HG02840 (cell line): ENCODE results near the gene GALNT18.

Experiments used
- ATAC-seq: cut with Tn5 transposase; IDR thresholded peaks from one replicate; pipeline ENCODE4 v1.9.1; 2021; ENCODE audit warnings: mild to moderate bottlenecking, moderate library complexity, moderate number of reproducible peaks; ENCODE audit not compliant: unreplicated experiment, low FRiP score

GALNT18 gene

DNA sequence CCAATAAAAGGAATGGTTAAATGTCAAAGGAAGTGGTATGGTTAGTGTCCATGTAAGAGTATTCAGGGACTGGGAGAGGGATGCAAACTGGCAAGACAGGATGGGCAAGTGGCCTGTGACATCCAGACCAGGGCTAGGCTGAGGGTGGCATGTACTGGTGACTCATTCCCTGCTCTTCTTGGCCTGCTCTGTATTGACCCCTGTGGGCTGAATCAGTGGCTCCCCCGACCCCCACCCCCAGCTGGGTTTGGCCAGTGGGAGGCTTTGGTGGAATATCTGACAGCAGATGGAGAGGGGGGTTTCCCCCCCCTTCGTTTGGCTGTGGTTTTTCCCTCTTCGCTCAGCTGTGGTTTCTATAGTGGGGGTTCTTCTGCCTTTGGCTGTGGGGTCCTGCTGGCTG lies 356.5 kb downstream of the GALNT18 start:
- ATAC-seq = no peak

DNA sequence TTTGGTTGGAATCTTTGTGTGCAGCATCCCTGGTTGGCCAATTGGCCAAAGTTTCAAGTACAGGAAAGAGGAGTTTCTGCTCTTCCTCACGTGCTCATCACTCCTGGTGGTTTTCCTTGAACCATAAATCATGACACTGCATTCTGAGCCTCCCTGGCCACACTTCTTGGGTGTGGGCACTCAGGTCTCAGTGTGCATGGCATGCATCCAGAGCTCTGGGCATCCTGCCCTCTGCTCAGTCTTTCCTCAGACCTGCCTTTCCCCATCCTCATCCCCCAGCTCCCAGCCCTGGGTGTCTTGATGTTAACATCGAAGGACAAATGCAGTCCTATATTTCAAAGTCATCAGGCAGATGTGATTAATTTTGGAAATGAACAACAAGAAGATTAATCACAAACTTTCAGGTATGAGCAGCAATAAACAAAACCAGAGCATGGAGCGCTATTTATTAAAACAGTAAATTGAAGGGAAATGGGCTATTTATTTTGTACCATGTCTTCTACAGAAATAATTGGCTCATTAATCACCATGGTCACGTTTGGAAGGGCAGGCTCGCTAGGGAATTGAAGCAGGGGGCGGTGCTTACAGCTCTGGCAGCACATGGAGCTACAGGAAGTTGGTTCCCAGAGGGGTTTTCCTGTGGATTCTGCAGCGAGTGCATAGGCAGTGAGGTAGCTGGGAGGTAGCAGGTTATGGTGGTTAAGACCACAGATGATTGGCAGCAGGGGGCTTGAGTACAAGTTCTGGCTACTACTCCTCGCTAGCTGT lies 358.4 kb downstream of the GALNT18 start:
- ATAC-seq = no peak

DNA sequence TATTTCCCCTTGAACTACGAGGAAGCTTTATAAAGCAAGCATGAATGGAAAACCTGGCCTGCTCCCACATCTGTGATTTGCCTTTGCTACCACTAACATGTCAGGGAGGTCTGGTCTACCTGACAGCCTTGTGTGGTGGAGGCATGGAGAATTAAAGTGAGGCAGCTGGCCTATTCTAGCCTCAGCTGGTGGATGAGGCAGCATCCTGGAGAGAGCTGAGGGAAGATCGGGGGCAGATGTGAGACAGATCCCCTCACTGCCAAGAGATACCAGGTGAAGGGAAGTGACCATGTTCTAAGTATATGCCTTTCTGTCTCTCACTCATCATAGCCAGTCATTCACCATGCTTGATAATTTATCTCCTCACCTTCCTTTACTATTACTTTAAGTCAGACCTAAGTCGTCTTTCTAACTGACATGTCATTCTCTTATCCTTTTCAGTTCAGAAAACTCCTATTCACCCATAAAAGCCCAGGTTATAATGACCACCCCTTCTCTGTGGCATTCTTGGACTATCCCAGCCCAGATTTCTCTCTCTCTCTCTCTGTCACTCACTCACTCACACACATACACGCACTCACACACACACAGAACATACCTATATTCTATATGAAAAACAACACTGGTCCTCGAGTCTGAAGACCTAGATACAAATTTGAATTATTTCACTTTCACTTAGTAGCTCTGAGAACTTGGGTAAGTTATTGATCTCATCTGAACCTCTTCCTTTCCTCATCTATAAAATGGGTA lies 359.5 kb downstream of the GALNT18 start:
- no peak for ATAC-seq

DNA sequence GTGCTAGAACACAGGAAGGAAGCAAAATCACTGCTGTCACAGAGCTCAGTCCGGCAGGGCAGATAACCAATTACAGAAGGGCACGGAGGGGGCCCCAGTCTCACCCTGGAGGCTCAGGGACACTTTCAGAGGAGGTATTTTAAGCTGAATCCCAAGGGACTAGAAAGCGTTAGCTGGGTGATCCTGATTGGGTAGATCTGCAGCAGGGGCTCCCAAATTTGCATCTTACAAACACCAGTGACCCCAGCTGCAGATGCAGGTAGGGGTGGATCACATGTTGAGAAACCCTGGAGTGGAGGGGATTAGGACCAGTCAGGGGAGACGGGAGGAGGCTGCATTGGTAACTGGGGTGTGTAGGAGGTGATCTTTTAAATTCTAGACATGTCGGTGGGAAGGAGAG lies 360.2 kb downstream of the GALNT18 start:
- no peak for ATAC-seq

DNA sequence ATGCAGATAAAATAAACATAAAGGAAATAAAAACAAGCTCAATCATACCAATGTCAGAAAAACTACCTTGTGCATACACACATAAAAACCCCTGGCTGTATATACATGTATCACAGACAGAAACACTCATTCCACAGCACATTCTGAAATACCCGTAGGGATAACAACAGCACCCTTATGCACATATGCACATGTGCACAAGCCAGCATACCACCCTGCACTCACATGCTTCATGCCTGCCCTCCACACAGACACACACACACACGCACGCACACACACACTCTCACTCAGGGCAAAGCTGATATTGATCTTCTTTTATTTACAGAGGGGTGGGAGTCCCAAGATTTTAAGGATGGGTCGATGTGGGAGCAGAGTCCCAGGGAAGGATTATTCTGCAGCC lies 360.9 kb downstream of the GALNT18 start:
- no peak for ATAC-seq

DNA sequence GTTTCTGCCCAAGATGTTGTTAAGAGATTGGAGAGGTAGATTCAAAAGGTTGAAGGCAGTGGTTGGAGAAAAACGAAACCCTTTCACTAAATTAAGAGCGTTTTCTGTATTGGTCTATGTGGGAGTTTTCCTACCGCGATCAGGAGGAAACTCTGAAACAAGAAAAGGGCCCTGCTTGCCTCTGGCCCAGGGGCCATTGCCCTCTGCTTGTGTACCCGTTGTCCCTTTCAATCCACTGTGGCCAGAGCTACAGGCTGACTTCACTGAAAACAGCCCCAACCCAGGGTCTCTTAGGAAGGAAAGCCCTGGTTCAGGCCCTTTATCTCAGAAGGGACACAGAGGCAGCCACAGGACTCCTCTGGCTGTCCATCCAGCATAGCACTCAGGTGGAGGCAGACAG lies 367.8 kb downstream of the GALNT18 start:
- ATAC-seq = no peak

DNA sequence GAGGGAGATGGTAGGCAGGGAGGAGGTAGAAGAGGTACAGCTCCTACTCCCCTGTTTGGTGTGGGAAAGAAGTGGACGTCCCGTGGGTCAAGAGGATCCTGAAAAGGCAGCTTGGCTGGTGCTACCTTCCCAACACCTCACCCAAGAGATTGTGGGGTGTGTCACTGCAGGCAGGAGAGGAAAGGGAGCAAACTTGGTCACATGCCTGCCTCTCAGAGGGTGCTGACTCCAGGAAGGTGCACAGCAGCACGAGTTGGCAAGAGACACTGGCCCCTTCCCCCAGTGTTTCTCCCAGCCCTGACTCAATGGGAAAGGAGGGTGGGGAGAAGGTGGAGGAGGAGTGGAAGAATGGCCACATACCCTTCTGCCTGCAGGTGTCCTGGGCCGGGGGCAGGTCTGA lies 368.3 kb downstream of the GALNT18 start:
- no peak for ATAC-seq

DNA sequence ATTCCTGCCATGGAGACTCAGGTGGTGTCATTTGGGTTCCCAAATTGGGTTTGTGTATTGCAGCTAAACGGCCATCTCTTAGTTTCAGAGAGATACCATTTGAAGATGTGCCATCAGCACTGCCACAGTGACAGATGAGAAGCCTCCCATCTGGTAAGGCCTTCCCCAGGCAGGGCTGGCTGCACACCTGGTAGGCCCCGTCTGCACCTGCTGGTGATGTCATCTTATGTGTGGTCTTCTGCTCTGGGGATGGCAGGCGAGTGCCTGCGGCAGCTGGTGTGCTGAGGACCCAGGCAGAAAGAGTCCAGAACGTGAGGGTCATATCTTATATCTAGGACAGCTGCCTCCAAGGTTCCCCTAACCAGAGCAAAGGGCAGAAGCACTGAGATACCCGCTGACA lies 369.4 kb downstream of the GALNT18 start:
- no peak for ATAC-seq

DNA sequence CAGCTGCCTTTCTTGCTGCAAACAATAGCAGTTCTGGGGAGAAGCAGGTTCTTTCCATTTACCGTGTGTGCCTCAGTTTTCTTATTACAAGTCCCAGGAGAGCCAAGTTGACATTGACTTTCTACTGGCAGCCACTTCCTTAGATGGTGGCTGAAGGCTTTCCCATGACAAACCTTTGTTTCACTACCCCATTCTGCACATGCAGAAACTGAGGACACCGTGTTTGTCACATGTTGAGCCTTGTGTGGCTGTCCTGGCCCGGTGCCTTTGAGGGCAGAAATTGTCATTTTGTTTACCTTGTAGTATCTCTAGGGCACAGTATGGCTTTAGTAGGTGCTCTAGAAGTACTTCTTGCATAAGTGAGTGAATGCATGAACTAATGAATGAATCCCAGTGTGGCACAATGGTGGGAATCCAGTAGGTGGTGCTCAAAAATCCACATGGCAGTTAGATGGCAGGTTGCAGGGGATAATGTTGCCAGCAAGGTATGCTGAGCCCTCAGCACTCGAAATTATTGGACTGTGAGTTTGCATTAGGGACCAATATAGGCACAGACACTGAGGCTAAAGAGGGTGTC lies 370.3 kb downstream of the GALNT18 start:
- no peak for ATAC-seq

DNA sequence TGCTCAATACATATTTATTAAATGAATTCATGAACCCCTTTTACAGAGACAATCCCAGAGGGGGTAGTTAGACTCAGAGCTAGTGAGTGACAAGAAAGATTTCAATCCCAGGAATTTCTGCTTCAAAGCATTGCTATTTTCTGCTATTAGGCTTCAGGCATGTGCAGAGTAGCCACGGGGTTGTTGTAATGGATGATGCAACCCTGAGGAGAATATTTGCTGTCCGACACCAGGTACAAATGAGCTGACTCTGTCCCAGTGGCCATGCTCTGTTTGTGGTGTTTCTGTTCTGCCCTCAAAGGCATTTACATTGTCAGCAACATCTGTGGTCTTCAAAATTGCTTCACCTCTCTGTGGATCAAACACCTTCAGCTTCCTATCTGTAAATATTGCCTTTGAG lies 371.3 kb downstream of the GALNT18 start:
- ATAC-seq = no peak

DNA sequence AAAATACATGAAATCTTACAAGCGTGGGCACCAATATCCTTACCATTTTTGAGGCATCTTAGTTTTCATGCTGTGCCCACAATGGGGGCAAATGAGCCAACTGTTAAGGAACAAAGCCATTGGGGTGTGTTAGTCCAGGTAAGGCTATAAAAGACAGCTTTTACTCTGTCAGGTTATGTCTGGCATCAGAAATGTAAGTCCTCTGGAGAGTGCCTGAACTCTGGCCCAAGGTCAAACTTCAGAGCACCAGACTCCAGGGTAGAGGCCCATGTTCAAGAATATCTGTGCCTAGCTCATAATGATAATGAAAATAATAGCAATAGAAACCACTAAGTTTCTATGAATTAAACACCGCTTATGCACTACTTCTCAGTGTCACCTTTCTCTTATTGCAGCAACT lies 374.2 kb downstream of the GALNT18 start:
- ATAC-seq = no peak

DNA sequence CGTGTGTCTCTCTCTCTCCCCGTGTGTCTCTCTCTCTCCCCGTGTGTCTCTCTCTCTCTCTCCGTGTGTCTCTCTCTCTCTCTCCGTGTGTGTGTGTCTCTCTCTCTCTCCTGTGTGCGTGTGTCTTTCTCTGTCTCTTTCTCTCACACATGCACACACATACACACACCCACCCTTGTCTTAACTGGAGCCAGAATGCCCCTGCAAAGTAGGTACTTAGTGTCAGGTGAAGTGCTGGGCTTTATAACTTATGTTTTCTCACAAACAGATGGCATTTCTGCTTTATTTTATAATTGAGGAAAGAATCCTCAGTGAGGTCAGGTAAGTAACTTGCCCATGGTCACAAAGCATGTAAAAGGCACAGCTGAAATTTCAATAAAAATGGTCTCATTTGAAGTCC lies 374.7 kb downstream of the GALNT18 start:
- no peak for ATAC-seq

DNA sequence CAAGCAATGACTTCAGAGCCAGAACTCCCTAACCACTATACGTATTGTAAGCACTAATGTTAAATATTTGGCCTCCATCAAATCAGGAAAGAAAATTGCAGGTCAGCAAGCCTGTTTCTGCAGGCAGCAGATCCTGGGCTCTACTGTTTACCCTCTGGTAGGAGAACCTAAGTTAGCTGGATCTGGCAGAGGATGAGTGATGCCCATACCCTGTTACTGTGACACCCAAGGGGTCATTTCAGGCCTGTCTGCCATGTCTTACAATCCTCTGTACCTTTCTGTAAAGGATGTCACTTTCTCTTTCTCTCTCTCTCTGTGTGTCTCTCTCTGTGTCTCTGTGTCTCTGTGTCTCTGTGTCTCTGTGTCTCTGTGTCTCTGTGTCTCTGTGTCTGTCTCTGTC lies 375.6 kb downstream of the GALNT18 start:
- no peak for ATAC-seq

DNA sequence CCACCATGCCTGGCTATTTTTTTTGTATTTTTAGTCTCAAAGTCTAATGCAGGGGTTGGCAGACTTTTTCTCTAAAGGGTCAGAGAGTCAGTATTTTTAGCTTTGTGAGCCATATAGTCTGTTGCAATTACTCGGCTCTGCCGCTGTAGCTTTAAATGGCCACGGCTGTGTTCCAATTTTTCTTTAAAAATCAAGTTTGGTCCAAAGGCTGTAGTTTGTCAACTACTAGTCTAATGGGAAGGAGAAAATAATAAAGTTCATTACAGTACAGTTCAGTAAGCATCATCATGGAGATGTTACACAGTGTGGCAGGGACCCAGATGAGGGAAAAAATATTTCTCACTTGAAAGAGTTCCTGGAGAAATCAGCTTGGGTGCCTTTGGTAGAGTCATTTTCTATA lies 376.4 kb downstream of the GALNT18 start:
- ATAC-seq = no peak

DNA sequence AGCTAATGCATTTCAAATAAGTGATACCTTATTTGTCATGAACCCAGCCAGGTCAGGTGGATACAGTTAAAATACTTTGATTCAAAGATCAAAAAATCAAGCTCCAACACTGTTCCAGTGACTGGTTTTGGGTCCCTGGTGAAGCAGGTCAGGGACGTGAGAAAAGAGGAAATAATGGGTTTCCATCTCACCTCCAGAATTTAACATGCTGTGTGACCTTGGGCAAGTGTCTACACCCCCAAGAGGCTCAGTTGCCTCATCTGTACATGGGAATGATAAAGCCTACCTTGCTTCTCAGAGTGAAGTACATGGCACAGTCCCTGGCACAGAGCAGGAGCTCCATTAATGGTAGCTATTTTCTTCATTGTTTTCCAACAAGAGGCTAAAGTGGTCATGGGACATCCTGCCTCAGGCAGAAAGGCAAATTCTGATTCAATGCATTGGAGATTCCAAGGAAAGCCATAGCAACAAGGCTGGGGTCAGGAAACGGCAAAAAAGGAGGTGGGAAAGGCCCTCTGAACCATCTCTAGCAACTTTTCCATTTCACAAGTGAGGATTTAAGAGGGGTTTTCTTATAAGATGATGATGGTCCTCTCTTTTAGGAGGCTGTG lies 377.2 kb downstream of the GALNT18 start:
- ATAC-seq = no peak

DNA sequence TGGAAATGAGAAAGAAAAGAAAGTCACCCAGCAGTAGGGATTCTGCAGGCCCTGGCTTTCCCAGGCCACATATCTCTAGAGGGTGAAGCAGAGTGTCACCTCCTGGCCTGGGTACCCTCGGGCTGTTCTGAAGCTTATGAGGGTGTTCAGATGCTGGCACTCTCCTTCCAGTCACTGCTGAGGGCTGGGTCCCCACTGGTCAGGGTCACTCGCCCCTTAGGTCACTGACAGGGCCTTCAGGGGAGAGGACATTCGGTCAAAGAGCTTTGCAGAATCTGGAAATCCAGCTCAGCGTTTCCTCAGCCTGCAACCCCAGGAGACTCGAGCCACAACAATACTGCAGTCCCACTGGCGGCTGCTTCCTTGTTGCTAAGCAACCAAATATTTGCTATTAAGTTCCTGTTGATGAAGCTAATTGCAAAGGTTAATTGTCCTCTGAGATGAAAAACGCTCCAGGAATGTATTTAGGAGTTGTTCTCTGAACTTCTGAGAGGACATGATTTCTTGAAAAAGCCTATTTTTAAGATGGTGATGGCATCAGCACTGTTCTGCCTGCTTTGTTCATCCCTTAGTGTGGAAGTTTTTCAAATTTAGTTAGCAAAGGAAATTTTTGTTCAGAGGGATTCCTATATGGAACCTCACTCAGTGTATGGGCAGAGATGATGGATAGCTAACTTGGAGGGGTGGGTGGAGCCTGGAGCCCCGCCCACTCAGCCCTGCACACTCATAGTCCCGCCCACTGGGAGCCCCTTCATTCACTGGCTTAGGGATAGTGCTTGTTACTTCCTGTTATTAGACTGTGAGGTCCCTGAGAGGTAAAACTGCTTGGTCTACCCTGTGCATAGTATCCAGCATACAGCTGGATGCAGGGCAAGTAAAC lies 378.0 kb downstream of the GALNT18 start:
- no peak for ATAC-seq

DNA sequence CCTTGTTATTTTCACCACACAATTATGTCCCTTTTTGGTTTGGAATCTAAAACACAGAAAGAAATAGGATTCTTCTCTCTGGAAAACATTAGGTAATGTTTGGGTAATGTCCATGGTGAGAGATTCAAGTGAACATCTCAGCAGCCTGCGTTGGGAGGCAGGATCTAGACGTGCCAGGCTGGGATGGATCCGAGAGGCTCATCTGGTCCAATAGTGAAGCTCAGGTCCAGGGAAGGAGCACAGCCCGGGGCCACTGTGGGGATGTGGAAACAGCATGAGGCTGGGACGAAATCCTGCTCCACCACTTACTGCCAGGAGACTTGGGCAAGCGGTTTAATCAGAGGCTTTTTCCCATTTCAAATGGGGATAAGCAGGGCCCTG lies 378.6 kb downstream of the GALNT18 start:
- ATAC-seq = no peak

DNA sequence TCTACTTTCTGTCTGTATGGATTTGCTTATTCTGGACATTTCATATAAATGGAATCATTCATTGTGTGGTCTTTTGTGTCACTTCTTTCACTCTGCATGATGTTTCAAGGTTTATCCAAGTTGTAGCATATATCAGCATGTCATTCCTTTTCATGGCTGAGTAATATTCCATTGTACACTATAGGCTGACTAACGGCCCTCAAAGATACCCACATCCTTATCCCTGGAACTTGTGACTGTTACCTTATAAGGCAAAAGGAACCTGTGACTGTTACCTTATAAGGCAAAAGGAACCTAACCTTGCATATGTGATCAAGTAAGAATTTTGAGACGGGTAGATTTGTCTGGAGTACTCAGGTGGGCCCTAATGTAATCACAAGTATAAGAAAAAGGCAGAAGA lies 380.5 kb downstream of the GALNT18 start:
- ATAC-seq = no peak

DNA sequence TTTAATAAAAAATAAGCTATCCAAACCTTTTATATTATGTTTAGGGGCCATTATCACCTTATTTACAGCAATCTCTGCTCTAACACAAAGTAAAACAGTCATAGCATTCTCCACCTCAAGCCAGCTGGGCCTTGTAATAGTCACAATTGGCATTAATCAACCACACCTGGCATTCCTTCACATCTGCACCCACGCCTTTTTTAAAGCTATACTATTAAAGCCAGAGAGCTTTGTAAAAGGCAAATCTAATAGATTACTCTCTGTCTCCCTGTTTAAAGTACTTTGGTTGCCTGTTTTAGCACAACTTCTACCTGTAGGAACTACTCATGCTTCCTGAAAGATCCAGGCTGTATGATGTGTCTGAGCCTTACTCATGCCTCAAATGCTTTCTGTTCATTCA lies 381.8 kb downstream of the GALNT18 start:
- no peak for ATAC-seq

DNA sequence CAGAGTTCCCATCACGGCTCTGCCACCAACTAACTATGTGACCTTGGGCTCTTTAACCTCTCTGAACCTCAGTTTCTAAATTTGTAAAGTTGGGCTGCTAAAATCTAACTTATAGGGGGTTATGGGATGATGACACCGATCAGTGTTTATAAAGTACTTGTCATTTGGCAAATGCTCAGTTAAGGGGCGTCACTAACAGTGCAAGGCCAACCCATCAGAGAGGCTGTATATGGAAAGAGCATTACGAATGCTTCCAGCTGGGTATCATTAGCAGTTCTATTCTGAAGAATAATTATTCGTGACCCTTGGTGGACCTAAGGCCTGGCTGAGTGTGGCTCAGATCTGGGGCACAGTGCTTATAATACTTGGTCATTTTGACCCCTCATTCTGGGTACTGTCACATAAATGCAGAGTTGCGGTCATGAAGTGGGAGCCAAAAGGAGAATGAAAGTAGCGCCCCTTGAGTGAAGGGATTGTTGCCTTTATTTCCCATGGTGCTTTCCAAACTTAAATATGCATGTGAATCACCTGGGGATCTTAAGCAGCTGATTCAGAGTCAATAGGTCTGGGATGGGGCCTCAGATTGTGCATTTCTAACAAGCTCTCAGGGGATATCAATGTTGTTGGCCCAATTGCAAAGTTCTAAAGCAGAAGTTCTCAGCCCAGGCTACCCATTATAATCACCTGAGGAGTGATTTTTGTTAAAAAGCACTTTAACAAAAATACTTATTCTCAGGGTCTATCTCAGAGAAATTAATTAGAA lies 384.6 kb downstream of the GALNT18 start:
- ATAC-seq = no peak
